ENCODE measurements around the gene CTAGE8.
"Not testable (repeated sequence)": the region's sequence is repeated elsewhere in the genome, so short reads cannot be mapped to it uniquely, and the experiment has no call there.

GRCh38 chr7:144217200-144217599 lies 51.9 kb downstream of the CTAGE8 start:
- TF ChIP-seq, protein P1, sequence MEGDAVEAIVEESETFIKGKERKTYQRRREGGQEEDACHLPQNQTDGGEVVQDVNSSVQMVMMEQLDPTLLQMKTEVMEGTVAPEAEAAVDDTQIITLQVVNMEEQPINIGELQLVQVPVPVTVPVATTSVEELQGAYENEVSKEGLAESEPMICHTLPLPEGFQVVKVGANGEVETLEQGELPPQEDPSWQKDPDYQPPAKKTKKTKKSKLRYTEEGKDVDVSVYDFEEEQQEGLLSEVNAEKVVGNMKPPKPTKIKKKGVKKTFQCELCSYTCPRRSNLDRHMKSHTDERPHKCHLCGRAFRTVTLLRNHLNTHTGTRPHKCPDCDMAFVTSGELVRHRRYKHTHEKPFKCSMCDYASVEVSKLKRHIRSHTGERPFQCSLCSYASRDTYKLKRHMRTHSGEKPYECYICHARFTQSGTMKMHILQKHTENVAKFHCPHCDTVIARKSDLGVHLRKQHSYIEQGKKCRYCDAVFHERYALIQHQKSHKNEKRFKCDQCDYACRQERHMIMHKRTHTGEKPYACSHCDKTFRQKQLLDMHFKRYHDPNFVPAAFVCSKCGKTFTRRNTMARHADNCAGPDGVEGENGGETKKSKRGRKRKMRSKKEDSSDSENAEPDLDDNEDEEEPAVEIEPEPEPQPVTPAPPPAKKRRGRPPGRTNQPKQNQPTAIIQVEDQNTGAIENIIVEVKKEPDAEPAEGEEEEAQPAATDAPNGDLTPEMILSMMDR (IDR thresholded peaks at IDR 0.05): not testable (repeated sequence)
- not testable (repeated sequence) for TF ChIP-seq EZH2 (IDR thresholded peaks at IDR 0.05)

Data from neural progenitor cell (in vitro differentiated cells).